ENCODE data around the gene ALDH5A1.

DNA sequence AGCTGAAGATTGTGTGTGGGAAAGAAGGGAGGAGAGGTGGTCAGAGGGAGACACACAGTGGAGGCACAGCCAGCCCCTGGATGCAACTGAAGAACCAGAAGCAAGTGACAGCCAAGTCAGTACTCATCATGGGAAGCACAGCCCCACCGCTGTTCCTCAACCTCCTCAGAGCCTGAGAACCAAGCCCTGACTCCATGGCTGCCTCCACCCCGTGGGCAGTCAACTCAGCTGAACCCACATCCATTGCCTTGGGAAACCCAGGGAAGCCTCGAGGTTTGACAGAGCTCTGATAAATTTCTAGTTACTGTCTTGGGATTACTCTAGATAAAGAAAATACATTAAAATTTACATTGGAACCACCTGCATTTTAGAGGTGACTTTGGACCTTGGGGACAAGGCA lies 29.6 kb downstream of the ALDH5A1 start:
- TF ChIP-seq SP1 (IDR thresholded peaks at IDR 0.05) (no peak), ELF4 (IDR thresholded peaks at IDR 0.05) (no peak), FOXA1 (IDR thresholded peaks at IDR 0.05) (no peak), TARDBP (IDR thresholded peaks at IDR 0.05) (no peak)
